NCI-H526 treated with DMSO at 0.1 percent for 48 hours (cell line): ENCODE measurements around the gene KHDC3L.
"Not testable (repeated sequence)": the region's sequence is repeated elsewhere in the genome, so short reads cannot be mapped to it uniquely, and the experiment has no call there.

Experiments used
- DNase-seq: peaks from one replicate; lab custom pipeline; 2025; lab: John Stamatoyannopoulos, UW

KHDC3L gene

GRCh38 chr6:73369563-73369962 is 7.1 kb downstream of the KHDC3L start, which contains the start of gene OOEP:
Gene OOEP (minus strand): TSS chr6:73369897. CDS start chr6:73369792, 105 bp downstream.
- DNase-seq = no peak

GRCh38 chr6:73371984-73372383 is 9.5 kb downstream of the KHDC3L start:
- no peak for DNase-seq

- no peak for DNase-seq
Measured at GRCh38 chr6:73372516-73372915, 10.1 kb downstream of the KHDC3L start.

DNA sequence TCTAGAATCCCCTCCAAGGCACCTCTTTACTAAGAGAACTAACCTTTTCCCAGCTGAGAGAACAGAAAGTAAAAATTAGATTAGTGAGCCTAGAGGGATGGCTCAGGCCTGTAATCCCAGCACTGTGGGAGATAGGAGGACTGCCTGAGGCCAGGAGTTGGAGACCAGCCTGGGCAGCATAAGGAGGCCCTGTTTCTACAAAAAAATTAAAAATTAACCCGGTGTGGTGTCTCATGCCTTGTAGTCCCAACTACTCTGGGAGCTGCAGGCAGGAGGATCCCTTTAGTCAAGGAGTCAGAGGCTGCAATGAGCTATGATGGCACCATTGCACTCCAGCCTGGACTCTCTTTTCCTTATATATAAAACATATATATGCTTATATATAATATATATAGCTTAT is 12.8 kb downstream of the KHDC3L start:
- DNase-seq = no peak

GRCh38 chr6:73377225-73377624 is 14.8 kb downstream of the KHDC3L start:
- DNase-seq = no peak

GRCh38 chr6:73381531-73381930 is 19.1 kb downstream of the KHDC3L start:
- DNase-seq = not testable (repeated sequence)

DNA sequence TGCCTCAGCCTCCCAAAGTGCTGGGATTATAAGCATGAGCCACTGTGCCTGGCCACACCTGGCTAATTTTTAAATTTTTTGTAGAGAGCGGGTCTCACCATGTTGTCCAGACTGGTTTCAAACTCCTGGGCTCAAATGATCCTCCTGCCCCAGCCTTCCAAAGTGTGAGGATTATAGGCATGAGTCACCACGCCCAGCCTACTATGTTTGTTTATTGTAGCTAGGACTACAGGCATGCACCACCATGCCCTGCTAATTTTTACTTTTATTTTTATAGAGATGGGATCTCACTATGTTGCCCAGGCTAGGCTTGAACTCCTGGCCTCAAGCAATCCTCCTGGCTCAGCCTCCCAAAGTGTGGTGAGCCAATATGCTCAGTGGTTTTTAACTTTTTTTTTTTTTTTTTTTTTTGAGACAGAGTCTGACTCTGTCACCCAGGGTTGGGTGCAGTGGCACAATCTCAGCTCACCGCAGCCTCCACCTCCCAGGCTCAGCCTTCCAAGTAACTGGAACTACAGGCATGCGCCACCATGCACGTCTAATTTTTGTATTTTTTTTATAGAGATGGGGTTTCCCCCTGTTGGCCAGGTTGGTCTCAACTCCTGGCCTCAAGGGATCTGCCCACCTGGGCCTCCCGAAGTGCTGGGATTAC is 20.1 kb downstream of the KHDC3L start:
- DNase-seq = no peak

GRCh38 chr6:73388433-73388799 is 26.0 kb downstream of the KHDC3L start:
- no peak for DNase-seq

DNA sequence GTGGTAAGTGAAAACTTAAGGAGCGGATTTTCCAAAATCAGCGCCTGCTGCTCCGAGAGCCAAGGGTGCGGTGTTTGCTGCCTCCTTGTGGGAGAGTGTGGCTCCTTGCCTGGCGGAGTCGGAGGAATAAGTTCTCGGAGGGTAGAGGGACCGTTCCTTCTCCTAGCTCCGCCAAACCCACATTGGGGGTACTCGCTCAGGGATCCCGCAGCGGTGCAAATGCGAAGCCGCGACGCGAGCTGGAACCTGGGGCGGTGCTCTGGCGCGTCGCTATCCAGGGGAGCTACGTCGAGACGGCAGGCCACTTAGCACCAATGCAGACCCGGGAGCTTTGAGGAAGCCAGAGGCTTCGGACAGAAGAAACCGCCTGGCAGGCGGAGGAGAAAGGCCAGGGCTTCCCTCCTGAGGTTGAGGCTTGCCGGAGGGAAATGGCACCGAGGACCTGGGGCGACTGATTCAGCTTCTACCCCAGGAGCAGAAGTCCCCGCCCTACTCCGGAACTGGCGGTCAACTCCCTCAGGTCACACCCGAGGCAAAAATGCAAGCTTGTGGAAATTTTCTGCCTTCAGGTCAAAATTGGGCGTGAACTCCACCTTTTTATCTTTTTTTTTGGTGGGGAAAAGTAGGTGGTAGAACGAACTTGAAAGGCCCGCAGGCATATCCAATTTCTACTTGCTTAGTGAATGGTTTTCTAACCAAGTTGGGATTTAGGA is 26.5 kb downstream of the KHDC3L start:
- DNase-seq = peak; percentile 10

DNA sequence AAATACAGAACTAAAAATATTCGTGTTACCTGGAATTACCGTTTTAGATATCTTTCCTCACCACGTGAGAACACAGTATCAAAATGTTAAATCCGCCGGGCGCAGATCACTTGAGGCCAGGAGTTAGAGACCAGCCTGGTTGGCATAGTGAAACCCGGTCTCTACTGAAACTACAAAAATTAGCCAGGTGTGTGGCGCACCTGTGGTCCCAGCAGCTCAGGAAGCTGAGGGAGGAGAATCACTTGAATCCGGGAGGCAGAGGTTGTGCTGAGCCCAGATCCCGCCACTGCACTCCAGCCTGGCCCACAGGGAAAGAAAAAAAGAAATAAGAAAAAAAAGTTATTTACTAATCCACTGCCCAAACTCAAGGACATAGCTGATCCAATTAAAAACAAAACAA is 27.4 kb downstream of the KHDC3L start:
- no peak for DNase-seq

DNA sequence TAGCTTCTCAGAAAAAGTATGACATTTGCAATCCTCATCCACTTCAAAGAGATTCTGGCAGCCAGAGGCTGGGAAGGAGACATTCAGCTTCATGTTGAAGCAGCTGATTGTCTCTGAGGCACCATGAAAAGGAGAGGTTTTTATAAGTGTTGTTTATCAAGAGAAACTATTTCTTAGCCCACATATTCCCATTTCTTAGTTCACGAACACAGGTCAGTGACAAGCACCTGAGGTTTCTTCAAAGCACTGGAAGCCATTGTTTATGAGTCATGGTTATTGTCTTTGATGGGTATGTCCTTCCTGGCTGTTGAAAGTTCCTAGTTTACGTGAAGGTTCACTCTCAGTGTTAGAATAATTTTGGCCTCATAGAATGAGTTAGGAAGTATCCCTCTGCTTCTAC is 29.2 kb downstream of the KHDC3L start:
- no peak for DNase-seq

- not testable (repeated sequence) for DNase-seq
Measured at GRCh38 chr6:73392188-73392587, 29.7 kb downstream of the KHDC3L start.

DNA sequence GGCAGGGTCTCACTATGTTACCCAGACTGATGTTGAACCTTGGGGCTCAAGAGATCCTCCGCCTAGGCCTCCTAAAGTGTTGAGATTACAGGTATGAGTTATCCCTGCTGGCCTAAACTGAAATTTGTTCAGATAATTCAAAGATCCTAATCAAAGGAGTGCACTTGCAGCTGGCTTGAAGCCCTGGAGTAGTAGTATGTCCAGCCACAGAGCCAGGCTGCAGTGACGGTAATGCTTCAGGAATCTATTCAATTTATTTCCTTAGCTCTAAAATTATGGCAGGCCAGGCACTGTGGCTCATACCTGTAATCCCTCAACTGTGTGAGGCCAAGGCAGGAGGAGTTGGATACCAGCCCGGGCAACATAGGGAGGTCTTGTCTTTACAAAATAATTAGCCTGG is 30.8 kb downstream of the KHDC3L start:
- DNase-seq = no peak

- no peak for DNase-seq
Measured at GRCh38 chr6:73394577-73395354, 32.3 kb downstream of the KHDC3L start, which contains the start of gene DDX43. Gene DDX43 (plus strand): TSS chr6:73394828. CDS start chr6:73394906, 78 bp downstream.

GRCh38 chr6:73395875-73396274 is 33.4 kb downstream of the KHDC3L start:
- DNase-seq = no peak

DNA sequence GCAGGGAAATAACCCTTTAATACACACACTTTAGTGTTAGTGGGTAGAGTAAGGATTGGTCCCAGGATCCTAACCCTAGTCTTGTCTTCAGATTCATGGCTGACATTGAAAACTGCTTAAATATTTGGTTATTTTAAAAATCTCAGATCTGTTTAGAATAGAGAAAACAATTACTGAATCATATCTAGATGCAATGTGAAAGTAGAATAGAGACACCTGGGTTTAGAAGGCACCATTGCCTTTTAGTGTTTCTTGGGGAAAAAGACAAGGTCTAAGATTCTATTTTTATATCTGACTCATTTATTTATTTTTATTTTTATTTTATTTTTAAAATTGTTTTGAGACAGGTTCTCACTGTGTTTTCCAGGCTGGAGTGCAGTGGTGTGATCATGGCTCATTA is 38.2 kb downstream of the KHDC3L start:
- DNase-seq = no peak

- DNase-seq = no peak
Measured at GRCh38 chr6:73409395-73409794, 46.9 kb downstream of the KHDC3L start.

- no peak for DNase-seq
Measured at GRCh38 chr6:73413102-73413501, 50.6 kb downstream of the KHDC3L start.
